ENCODE results near the gene PPFIA1.
"Not testable (repeated sequence)": the region's sequence is repeated elsewhere in the genome, so short reads cannot be mapped to it uniquely, and the experiment has no call there.

The PPFIA1 gene

DNA sequence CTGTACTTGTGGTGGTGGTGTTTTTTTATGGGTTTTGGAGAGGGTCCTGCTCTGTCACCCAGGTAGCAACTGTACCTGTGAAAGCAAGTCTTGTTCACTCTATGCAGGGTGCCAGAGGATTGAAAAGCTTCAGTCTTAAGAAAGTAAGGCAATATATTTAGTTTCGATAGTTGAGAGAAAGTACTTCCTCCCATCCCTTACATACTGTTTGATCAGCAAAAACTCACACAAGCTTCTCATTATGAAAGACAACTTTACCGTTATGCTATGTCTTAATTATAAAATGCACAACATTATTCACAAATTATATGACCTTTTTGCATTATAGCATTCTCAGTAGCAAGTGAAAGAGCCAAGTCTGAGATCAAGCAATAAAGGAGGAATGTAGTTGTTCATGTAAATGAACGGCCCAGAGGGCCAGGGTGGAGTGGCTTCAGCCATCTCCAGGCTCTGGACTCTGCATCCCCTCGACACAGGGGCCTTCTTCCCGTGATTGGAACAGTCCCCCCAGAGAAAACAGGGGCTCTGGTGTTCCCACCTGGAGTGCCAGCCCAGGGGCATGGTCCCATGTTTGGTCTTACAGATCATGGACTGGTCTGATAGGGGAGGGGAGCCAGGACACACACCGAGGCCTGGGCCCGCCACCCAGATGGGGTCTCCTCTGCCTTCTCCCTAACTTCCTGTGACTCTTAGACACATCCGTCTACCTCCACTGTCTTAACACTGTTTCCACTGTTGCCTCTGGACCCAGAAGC is 89.1 kb downstream of the PPFIA1 start:
- no peak for DNase-seq

DNA sequence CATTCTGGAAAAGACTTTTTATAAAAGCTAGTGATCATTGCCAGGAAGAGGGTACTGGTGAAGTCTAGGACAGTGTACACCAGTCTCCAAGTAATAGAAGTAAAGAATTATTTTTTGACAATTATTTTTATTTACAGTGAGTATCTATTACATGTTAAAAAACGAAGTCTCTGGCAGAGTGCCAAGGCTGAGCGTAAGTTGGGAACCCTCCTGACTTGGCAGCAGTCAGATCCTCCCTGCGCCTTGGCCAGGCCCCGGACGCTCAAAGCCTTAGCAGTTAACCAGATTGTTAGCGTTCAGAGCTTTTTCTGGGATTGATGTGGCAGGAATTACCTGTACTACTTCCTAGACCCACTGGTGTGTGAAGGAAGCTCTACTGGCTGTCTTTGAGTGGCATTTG is 89.7 kb downstream of the PPFIA1 start:
- DNase-seq = no peak

DNA sequence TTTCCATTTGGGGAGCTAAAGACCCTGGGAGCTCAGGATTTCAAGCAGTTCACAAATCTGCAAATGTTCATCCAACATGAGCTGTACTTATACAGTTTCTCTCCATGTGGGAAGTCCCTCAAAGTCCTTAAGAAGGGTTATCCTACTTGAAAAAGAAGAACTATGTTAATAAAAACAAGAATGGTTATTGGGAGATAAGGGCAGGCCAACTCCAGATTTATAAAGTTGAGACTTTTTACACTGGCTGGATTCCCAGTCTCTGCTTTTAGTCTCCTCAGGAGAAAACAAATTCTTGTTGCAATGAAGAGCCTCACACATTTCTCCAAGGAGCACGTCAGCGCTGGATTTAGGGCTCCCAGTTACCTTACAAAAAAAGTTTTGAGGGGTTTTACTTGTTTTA is 93.7 kb downstream of the PPFIA1 start:
- DNase-seq = no peak

DNA sequence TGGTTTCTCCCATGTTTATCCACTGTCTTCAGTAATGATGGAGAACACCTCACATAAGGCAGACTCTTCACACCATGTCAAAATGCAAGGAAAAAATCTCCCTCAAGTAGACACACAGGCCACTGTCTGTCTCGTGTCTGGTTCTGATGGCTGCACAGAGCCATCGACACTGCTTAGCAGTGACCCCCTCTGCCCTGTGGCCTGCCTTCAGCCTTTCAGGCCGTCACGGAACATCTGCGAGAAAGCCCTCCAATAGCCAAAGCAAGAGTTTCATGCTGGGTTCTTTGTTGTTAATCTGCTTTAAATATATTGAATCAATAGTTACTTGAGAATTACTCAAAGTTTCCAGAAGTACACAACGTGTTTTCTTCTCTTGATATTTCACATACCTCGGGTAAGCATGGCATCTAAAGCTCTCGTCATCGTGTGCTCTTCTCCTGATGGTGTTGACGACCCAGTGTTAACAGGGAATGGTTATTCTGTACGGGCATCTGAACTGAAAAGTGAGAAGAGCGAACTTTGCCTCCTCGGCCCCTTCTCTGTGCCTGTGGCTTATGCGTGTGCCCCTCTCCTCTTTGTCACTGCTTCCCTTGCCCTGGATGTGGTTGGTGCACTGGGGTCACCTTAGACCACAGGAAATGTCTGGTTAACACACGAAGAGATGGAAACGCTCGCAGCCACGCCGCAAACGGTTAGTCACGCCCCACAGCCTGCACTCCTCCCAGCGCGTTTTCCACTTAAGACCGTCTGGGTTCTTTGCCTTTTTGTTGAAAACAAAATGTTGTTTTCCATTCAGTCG is 94.5 kb downstream of the PPFIA1 start:
- no peak for DNase-seq

DNA sequence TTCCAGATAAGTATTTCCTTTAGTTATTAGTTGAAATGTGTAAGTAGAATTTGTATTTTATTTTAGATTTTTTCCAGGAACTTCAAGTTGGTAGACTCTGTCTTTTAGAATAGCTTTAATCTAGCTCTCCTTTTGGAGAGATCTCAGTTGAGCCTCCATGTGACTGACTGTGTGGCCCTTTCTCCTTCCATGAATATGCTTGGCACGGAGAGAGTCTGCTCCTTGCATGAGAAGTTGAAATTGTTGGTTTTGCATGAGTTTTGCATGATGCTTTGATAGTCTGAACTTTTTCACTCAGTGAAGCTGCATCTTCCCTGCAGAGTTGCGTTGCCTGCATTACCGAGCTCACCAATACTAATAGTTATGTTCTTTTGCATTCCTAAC is 95.0 kb downstream of the PPFIA1 start:
- no peak for DNase-seq

DNA sequence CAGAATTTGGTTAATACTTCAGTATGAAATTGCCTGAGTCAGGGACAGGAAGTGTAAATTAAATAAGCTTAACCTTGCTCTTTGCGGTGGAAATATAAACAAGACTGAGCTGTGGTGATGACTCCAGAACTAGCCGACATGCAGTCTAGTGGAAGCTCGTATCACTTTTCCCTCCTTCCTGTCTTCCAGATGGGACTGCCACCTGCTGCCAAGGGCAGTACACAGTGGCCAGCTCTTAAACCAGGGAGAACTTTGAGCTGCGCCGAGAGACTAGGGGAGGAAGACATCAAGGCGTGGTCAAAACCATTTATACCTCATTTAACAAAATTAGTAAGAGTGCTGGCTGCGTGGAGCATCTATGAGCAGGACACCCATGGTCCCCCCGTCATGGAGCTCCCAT is 96.6 kb downstream of the PPFIA1 start:
- no peak for DNase-seq

DNA sequence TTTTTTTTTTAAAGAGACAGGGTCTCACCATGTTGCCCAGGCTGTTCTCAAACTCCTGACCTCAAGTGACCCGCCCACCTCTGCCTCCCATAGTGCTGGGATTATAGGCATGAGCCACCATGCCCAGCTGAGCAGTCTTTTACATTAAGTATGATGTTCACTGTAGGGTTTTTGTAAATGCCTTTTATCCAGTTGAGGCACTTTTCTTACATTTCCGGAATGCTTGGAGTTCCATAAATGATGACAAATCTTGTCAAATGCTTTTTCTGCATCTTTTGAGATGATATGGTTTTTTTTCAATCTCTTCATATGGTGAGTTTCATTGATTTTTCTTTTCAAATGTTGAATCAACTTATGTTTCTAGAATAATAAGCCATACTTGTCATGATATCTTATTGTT is 98.5 kb downstream of the PPFIA1 start:
- DNase-seq = no peak

DNA sequence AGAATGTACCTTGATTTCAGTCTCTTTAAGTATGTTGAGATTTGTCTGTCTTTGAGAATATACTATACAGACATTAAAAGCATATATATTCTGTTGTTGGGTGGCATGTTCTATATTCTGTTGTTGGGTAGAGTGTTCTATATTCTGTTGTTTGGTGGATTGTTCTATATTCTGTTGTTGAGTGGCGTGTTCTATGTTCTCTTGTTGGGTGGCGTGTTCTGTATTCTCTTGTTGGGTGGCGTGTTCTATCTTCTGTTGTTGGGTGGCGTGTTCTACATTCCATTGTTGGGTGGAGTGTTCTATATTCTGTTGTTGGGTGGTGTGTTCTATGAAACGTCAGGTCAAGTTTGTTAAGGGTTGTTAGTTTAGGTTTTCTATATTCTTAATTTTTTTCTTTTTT is 100.8 kb downstream of the PPFIA1 start:
- DNase-seq = no peak

DNA sequence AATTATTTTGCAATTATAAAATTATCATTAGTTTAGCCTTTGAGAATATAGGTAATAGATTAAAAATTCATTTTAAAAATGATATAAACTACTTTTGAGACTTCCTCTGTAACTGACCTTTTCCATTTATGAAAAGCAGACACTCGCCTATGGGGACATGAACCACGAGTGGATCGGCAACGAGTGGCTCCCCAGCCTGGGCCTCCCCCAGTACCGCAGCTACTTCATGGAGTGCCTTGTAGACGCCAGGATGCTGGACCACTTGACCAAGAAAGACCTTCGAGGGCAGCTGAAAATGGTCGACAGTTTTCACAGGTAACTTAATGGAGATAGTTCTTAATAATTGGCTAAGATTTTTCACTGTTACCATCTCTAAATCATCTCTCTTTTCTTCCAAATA is 101.6 kb downstream of the PPFIA1 start:
- no peak for DNase-seq

DNA sequence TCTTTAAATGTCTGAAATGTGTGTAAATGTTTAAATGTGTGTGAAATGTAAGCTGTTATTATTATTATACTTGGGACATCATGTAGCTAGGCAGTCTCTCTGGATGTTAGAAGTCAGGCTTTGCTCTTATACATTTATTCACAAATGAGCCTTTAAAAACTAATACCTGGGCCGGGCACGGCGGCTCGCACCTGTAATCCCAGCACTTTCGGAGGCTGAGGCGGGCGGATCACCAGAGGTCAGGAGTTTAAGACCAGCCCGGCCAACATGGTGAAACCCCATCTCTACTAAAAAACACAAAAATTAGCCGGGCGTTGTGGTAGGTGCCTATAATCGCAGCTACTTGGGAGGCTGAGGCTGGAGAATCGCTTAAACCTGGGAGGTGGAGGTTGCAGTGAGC is 106.1 kb downstream of the PPFIA1 start:
- DNase-seq = no peak

DNA sequence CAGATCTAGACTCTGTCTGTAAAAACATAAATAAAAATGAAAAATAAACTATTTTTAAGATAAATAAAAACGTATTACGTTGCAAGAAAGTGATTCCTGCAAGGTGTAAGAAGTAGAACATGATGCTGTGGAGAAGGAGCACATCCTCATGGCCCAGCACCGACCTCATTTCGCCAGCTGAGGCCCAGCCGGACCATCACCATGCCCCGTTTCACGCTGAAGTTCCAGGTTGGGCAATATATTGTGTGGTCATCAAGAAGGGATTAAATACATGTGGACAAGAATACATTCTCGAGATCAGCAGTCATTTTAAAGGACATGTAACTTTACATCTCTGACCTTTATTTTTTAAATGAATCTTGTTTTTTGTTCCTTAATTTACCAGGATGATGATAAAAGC is 107.2 kb downstream of the PPFIA1 start:
- DNase-seq = no peak

DNA sequence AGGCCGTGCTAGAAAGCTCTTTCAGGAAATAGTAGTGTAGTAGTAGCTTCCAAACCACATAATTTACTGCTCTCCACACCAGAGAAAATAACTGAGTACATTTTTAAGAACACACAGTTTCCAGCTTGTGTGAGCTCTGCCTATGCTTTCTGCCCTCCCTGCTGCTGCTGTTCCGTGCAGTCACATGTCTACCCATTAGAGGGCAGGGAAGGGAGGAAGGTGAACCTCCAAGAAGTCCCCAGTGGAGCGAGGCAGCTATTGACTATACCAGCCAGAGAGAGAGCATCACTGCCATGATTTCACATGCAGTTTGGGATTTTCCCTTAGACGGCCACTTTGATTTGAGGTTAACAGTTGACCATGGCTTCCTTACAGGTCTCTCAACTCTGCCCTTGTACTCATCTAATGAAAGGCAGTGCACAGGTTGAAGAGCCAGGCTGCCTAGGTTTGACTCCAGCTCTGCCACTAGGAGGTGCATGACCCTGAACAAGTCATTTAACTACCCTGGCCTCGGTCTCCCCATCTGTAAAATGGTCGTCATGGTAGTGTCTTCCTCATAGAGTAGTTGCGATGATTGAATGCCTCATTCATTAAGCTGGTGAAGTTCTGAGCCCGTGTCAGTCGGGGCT is 108.1 kb downstream of the PPFIA1 start:
- DNase-seq = no peak

DNA sequence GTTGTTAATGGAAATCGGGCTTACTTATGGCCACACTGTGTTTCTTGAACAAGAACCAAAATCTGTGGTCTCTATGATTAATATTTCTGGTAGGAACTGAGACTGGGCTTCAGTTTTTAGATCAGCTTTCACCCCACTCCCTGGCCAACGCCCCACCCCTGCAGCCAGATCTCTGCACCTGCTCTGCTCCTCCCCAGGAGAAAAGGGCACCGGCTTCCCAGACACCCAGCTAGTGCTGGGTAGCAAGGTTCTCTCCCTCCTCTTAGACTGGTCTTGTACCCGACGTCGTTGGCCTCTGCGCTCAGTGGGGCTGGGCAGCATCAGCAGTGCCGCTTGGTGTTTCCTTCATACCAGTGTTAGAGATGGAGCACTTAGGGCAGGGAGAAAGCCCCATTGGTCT is 110.9 kb downstream of the PPFIA1 start:
- no peak for DNase-seq

DNA sequence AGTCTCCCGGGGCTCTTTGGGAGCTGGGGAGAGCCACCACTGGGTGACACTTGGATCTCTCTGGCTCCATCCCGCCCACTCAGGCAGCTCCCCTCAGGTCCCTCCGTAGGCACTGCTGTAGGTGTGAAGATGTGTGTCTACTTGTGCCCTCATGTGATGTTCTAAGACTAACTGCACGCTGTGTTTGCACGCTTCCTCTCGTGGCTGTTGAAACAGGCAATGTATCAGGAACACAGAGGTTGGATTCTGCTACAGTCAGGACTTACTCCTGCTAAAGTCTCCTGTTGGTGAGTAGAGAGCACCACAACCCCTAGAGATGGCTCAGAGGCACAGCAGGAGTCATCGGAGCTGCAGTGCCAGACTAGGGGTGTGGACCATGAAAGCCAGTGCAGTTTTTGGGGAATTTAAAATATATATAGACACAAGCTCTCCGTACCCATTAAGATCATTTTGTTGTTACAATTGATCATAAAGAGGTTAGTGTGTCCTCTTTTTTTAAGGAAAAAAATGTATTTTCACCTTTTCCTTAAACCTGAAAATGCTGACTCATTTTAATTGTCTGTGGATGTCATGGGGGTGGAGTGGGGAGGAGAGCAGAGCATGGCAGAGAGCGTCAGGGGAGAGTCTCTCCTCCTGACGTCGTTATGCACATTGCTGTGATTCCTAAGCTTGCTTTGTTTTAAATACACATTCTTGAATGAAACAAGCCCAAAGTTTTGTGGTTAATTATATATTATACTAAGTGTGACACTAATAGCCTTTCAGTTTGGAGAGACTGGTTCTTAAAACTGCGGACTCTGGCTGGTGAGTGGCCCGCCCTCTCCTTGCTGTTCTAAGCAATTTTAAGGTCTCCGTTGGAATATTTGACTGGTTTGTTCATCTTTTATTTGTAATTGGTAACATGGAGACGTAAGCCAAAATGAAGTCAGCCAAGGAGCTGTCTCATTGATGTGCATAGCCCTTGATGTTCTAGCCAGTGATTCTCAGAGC is 111.7 kb downstream of the PPFIA1 start:
- DNase-seq = no peak

DNA sequence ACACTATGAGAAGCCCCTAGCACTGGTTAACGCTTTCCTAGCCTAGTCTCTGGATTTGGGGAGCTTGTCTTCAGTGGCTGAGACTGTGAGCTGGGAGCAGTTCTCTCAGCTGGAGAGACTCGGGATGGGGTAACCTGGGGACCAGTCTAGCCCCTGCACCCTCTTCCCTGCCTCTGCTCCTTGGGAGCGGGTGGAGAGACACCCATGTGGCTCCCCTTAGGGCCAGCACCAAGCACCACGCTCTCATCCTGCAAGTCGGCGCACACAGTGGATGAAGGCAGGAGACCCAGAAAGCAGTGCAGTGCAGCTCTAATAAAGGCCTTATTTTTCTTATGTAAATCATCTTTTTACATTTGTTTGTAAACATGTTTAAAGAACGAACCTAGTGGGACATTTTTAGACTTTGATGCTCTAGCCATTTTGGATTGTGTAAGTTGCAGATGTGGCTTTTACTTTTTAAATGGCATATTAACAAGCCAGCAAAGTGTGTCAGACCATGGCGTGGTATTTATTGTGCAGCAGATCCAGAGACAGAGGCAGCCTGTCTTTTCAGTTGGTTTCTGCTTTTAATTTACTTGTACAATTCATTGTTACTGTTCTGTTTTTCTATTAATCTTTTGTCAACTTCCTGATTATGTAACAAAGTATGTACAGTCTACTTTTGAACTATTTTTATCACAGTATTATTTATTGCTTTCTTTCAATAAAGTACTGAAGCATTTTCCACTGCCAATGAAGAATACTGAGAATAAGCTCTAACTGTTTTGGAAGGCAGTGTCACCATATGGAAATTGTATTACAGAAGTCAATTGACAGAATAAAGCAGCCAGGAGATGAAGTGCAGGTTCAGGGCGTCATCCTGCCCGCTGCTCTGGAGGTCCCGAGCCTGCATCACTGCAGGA is 113.4 kb downstream of the PPFIA1 start:
- no peak for DNase-seq

DNA sequence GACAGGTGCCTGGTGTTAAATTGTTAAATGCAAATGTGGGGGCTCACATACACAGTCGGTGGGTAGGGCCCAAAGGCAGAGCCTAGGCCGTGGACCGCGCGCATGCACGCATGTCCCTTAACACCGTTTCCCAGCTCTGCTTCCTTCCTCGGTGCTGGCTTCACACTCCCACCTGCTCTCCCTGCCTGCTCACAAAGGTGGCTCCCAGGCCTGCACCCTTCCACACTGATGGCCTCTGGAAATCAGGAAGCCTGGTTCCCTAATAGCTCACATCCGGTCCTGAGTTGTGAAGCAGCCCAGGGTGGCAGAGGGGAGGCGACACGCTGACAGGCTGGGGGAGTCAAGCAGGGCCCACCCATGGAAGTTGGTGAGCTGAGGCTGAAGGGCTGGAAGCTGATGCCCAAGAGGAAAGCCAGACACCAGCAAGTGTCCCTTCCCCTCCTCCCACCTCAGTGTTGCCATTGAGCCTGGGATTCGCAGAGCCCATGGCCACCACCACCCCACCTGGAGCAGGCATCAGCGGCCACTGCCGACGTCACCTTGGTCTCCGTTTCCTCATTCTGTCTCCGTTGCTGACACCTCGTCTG is 114.2 kb downstream of the PPFIA1 start:
- DNase-seq = no peak

DNA sequence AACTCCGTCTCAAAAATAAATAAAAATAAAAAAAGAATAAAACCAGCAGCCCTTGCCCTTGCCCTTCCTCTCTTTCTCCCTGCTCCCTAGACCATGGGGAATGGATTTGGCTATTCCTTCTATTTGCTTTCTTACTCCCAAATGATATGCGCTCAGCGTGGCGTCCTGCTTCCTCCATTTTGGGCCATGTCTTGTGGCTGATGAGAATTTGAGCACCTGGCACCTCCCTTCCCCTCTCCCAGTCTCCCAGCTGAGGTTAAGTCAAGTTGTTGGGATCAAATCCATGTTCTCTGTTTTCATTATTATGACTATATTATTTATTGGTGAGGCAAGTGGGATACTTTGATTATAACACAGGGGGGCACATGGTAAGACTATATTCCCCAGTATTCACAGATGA is 117.1 kb downstream of the PPFIA1 start:
- DNase-seq = no peak

DNA sequence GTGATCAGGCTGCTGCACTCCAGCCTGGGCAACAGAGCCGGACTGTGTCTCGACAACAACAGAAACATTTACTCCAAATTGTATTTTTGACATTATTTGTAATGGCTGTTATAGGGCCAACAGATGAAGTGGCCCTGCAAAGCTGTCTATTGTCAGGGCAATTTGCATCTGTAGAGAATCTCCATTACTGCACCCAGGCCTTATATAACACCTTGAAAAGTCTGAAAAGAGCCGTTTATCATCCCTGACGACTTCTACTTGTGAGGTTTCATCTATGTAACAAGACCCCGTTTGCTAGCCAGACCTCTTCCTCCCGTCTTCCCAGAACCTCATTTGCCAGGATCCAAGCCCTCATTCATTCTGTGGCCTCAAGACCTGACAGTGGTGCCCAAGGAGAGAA is 118.7 kb downstream of the PPFIA1 start:
- no peak for DNase-seq

DNA sequence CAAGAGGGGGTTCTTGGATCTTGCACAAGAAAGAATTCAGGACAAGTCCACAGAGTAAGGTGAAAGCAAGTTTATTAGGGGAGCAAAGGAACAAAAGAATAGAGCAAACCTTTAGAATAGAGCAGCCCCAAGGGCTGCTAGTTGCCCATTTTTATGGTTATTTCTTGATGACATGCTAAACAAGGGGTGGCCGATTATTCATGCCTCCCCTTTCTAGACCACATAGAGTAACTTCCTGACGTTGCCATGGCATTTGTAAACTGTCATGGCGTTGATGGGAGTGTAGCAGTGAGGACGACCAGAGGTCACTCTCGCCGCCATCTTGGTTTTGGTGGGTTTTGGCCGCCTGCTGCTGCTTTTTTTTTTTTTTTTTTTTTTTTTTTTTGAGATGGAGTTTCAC is 120.4 kb downstream of the PPFIA1 start:
- DNase-seq = not testable (repeated sequence)

DNA sequence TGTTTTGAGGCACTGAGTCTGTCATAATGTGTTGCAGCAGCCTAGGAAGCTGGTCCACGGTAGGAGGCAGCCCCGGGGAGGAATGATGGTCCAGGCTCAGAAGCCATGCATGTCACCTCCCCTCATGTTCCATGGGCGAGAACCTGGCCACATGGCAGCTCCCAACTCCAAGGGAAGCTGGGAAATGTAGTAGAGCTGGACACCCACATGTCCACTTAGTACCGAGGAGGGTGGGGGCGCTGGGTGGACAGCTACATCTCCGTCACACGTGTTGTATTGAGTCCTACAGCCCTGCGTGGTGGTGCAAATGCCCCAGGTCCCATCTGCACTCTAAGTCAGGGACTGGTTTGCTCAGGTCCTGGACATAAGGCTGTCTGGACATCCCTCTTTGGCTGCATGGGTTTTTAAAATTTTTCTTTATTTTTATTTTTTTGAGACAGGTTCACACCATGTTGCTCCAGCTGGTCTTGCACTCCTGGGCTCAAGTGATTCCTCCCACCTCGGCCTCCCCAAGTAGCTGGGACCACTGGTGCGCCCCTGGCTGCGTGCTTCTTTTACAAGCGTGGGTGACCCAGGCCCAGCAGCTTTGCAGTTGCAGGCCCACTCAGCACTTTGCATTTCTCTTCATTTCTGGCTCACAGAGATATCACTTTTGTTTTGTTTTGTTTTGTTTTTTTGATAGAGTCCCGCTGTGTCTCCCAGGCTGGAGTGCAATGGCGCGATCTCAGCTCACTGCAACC is 123.9 kb downstream of the PPFIA1 start:
- DNase-seq = no peak

Data from NCI-H1436 (cell line).